GM10248 (cell line): ENCODE data around the gene CENPL.
"Not testable (repeated sequence)": the region's sequence is repeated elsewhere in the genome, so short reads cannot be mapped to it uniquely, and the experiment has no call there.

Experiments
- CTCF ChIA-PET: fragments of 300-600 bp; sonication (Branson Sonifier 250); formaldehyde crosslinking; extraction: SDS; loops from one replicate; lab custom pipeline; 2021; ENCODE audit warnings: antibody characterized with exemption; lab: Yijun Ruan, JAX
- POLR2A ChIA-PET: fragments of 350-650 bp; sonication (Branson Sonifier 250); formaldehyde crosslinking; extraction: SDS; loops from one replicate; lab custom pipeline; 2020; ENCODE audit warnings: antibody characterized with exemption; lab: Yijun Ruan, JAX
- DNase-seq: peaks from one replicate; pipeline ENCODE4 v3.0.0; 2012; ENCODE audit errors: extremely low spot score
- CTCF ChIP-seq: IDR thresholded peaks from 2 replicates; pipeline ENCODE4 v1.5.1; 2012; ENCODE audit warnings: mild to moderate bottlenecking, low read depth; ENCODE audit errors: extremely low read depth, missing control alignments, control extremely low read depth

CENPL gene

GRCh38 chr1:173789841-173790240 is 34.8 kb downstream of the CENPL start:
- CTCF ChIA-PET, result no interaction called here
- TF ChIP-seq CTCF, result no peak
- no peak for DNase-seq
- POLR2A ChIA-PET, result no interaction called here

- ChIA-PET CTCF (no interaction called here), POLR2A (no interaction called here)
- DNase-seq, result no peak
- no peak for TF ChIP-seq CTCF
Observed at GRCh38 chr1:173784997-173785396, 39.7 kb downstream of the CENPL start.

- ChIA-PET CTCF (interaction anchor here (0.6 to 1.6 kb wide), 3 partner anchors 25 to 194 kb away, joined by 3 read pairs; no protein-coding TSS in a partner anchor), POLR2A (no interaction called here)
- no peak for TF ChIP-seq CTCF
- no peak for DNase-seq
Observed at GRCh38 chr1:173779936-173780335, 44.7 kb downstream of the CENPL start.

GRCh38 chr1:173775578-173776226 is 49.0 kb downstream of the CENPL start:
- no peak for TF ChIP-seq CTCF
- ChIA-PET POLR2A (no interaction called here), CTCF (no interaction called here)
- DNase-seq, result no peak

- CTCF ChIA-PET, result interaction anchor here (1.1 kb wide), 2 partner anchors 12 to 19 kb away, joined by 3 read pairs; no protein-coding TSS in a partner anchor
Observed at GRCh38 chr1:173771560-173771959, 53.1 kb downstream of the CENPL start.

GRCh38 chr1:173770330-173770729 is 54.4 kb downstream of the CENPL start:
- POLR2A ChIA-PET, result interaction anchor here (0.7 kb wide), 1 partner anchor 20 kb away, joined by 5 read pairs; no protein-coding TSS in a partner anchor
- DNase-seq, CTCF ChIA-PET: not testable (repeated sequence)

More at GRCh38 chr1:173771560-173771959, 53.1 kb downstream of the CENPL start:
- DNase-seq, result no peak
- no peak for TF ChIP-seq CTCF
- POLR2A ChIA-PET, result no interaction called here

- no peak for DNase-seq
- TF ChIP-seq CTCF, result no peak
- POLR2A ChIA-PET, result no interaction called here
- CTCF ChIA-PET, result interaction anchor here (1.1 kb wide), 1 partner anchor 9 kb away, joined by 6 read pairs; no protein-coding TSS in a partner anchor
Observed at GRCh38 chr1:173768827-173769226, 55.9 kb downstream of the CENPL start.
